ENCODE results near the gene RAB25. TPM values are rescaled to one million over a fixed set of nuclear protein-coding genes. Genes with fewer than 3 reads are reported as not detected.

Gene RAB25
- polyA plus RNA-seq, 2 donors: 470 to 576 TPM

Other genes starting within 250 kb of the RAB25 start
- gene GON4L, start 203.9 kb upstream of the RAB25 start, polyA plus RNA-seq: 10 to 100 TPM; 11.0 to 19.8 TPM
- gene SYT11, start 201.6 kb upstream of the RAB25 start, polyA plus RNA-seq: under 1 TPM; 0.20 to 0.99 TPM
- gene RIT1, start 149.8 kb upstream of the RAB25 start, polyA plus RNA-seq: 10 to 100 TPM; 23.4 to 29.7 TPM
- gene KHDC4, start 126.7 kb upstream of the RAB25 start, polyA plus RNA-seq: 10 to 100 TPM; 11.9 to 29.6 TPM
- gene RXFP4, start 119.5 kb upstream of the RAB25 start, polyA plus RNA-seq: under 1 TPM; 0.04 to 0.08 TPM
- gene ARHGEF2, start 82.6 kb upstream of the RAB25 start, polyA plus RNA-seq: 10 to 100 TPM; 15.9 to 26.6 TPM
- 100 to 1,000 TPM in 1 of 2 donors, 10 to 100 TPM in 1; 67.0 to 145 TPM for gene SSR2, start 40.2 kb upstream of the RAB25 start, polyA plus RNA-seq
- 10 to 100 TPM; 18.3 to 21.0 TPM for gene UBQLN4, start 7.4 kb upstream of the RAB25 start, polyA plus RNA-seq
- 100 to 1,000 TPM in 1 of 2 donors, 10 to 100 TPM in 1; 82.6 to 101 TPM for gene LAMTOR2, start 6.4 kb upstream of the RAB25 start, polyA plus RNA-seq
- gene MEX3A, start 21.3 kb downstream of the RAB25 start, polyA plus RNA-seq: under 1 TPM; 0.36 to 0.59 TPM
- 100 to 1,000 TPM; 183 to 230 TPM for gene LMNA, start 53.6 kb downstream of the RAB25 start, polyA plus RNA-seq
- gene SEMA4A, start 92.4 kb downstream of the RAB25 start, polyA plus RNA-seq: 10 to 100 TPM; 23.8 to 24.9 TPM
- gene SLC25A44, start 132.9 kb downstream of the RAB25 start, polyA plus RNA-seq: 1 to 10 TPM; 4.4 to 8.8 TPM
- 10 to 100 TPM; 67.2 to 69.0 TPM for gene PMF1, start 151.8 kb downstream of the RAB25 start, polyA plus RNA-seq
- under 1 TPM; 0.41 to 0.81 TPM for gene BGLAP, start 181.0 kb downstream of the RAB25 start, polyA plus RNA-seq
- 1 to 10 TPM; 3.1 to 7.7 TPM for gene PAQR6, start 186.9 kb downstream of the RAB25 start, polyA plus RNA-seq
- 10 to 100 TPM; 34.5 to 38.6 TPM for gene SMG5, start 221.7 kb downstream of the RAB25 start, polyA plus RNA-seq
- gene TMEM79, start 223.2 kb downstream of the RAB25 start, polyA plus RNA-seq: 100 to 1,000 TPM in 1 of 2 donors, 10 to 100 TPM in 1; 83.8 to 139 TPM
- 10 to 100 TPM; 20.9 to 32.4 TPM for gene GLMP, start 234.5 kb downstream of the RAB25 start, polyA plus RNA-seq
- gene VHLL, start 238.1 kb downstream of the RAB25 start, polyA plus RNA-seq: not detected

All from esophagus (tissue), 2 donors.